ENCODE data around the gene ZNF444.

Gene ZNF444

DNA sequence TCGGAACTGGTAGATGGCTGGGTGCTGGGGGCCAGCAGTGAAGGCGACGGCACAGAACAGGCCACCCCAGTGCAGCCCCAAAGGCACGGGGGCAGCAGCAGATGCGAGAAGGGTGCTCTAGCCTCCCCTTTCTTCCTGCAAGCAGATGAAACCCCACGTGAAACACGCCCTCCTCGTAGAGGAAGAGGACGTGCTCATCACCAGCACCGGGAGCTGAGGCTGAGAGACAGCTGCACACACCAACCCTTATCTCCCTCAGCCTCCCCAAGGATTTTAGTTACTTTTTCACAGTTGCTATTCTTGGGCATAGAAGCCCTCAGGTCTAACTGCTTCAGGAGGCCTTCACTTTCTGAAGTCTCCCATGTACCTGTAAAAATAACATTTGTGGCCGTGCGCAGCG lies 31.9 kb upstream of the ZNF444 start:
- FAIRE-seq (no peak), DNase-seq (ENCODE audit: insufficient read length) (no peak)
- TF ChIP-seq POLR2AphosphoS5 (IDR thresholded peaks at IDR 0.05; ENCODE audit: low read depth, low read length): no peak
- TF ChIP-seq TAF1 (IDR thresholded peaks at IDR 0.05; ENCODE audit: borderline replicate concordance, low read depth, low read length): no peak
- TF ChIP-seq POLR2A (IDR thresholded peaks at IDR 0.05; ENCODE audit: low read depth, low read length): no peak

DNA sequence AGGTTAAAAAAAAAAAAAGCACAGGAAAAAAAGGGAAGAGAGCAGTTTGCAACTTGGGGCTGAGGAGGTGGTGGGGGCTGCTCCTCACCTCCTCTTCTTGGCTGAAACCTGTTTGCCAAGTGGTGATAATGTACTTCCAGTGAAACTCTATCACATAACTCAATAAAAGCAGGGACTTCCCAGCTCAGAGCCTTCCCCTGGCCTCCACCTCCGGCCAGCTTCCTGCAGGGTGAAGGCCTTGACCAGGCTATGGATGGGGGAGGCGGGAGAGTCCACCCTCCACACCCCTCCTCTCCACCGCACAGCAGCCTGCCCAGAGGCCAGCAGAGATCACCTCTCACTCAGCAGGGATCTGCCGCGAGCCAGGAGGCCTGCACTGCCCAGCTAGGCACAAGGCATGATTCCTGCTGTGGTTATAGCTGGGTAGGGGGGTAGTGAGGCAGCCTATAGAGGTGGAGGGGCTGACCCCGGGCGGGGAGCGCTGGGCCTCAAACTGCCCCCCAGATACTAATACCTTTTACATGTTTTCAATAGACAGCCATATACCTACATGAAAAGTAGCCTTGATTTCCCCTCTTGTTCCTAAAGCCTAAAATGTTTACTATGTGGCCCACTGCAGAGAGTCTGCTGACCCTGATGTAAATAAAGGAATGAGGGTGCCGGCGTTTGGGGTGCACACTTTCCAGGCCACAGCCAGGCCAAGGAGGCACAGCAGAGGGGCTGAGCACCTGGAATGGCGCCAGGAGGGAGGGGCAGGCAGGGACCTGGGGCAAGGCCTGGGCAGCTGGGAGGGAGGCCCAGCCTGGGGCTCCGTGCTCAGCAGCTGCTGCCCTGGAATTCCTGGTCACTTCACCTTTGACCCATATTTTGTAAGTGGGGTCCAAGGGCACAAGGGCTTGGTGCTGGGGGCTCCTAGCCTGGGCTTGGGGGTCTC lies 30.3 kb upstream of the ZNF444 start:
- DNase-seq (ENCODE audit: insufficient read length) (no peak), FAIRE-seq (peak; percentile 9)
- TF ChIP-seq TAF1 (IDR thresholded peaks at IDR 0.05; ENCODE audit: borderline replicate concordance, low read depth, low read length) (no peak), POLR2A (IDR thresholded peaks at IDR 0.05; ENCODE audit: low read depth, low read length) (no peak), POLR2AphosphoS5 (IDR thresholded peaks at IDR 0.05; ENCODE audit: low read depth, low read length) (no peak)

DNA sequence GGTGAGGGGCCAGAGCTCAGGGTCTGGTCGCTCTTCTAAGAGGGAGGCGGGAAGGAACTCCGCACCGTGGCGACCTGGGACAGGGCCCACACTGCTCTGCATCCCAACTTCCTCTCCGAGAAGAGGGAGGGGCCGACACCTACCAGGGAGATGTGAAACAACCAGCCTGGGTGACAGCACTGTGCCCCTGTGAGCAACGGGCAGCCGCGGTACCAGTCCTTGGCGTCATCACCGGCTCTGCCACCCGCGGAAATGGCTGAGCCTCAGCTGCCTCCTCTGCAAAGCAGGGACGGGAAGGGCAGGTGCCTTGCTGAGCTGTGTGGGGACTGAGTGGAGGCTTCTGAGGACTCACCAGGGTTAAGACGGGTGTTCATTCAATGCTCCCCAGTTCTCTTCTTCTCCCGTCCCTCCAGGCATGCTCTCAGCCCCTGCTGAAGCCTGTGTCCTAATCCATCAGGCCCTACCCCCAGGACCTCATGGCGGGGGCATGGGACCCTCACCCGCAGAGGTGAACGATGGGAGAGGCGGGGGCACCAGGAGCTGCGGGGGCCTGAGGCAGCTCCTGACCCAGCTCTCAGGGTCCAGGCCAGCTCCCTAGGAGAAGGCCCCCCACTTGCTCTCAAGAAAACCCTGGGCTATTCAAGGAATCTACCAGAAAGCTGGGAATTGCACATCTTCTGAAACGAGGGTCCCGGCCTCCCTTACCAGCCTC lies 29.3 kb upstream of the ZNF444 start:
- TF ChIP-seq TAF1 (IDR thresholded peaks at IDR 0.05; ENCODE audit: borderline replicate concordance, low read depth, low read length): no peak
- TF ChIP-seq POLR2A (IDR thresholded peaks at IDR 0.05; ENCODE audit: low read depth, low read length): no peak
- no peak for TF ChIP-seq POLR2AphosphoS5 (IDR thresholded peaks at IDR 0.05; ENCODE audit: low read depth, low read length)
- peak; percentile 63 for DNase-seq (ENCODE audit: insufficient read length)
- no peak for FAIRE-seq

DNA sequence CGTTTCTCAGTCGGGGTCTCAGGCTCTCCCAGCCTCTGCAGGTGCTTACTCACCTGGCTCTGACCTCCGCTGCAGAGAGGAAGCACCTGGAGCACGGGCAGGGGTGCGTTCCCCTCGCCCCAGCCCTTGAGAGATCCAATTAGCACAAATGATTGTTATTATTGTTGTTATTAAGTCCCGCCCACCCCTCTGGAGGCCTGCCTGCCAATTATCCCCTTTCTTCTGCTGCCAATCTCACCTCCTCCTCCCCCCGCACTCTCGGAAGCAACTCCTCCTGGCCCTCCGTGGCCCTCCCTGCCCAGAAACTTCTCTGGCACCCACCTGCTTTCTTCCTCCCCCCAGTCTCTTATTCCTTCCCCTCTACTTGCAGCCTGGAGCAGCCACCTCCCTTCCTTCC lies 28.8 kb upstream of the ZNF444 start:
- no peak for FAIRE-seq
- no peak for DNase-seq (ENCODE audit: insufficient read length)
- TF ChIP-seq POLR2A (IDR thresholded peaks at IDR 0.05; ENCODE audit: low read depth, low read length) (no peak), TAF1 (IDR thresholded peaks at IDR 0.05; ENCODE audit: borderline replicate concordance, low read depth, low read length) (no peak), POLR2AphosphoS5 (IDR thresholded peaks at IDR 0.05; ENCODE audit: low read depth, low read length) (no peak)

DNA sequence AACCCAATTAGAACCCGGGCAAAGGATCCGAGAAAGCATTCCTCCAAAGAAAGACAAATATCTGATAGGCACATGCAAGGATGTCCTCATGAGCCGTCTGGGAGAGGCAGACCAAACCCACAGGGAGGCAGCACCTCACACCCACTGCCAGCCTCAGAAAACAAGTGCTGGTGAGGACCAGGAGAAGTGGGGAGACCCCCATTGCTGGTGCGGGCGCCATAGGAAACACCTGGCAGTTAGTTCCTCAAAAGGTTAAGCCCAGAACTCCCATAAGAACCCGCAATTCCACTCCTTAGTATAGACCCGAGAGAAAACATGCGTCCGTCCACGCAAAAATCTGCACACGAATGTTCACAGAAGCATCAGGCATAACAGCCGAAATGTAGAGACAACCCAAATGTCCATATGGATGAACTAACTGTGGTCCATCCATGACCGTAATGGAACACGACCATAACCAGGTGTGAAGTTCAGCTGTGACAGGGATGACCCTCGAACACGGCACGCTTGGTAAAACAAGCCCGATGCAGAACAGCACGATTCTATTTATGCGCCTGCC lies 27.9 kb upstream of the ZNF444 start:
- no peak for TF ChIP-seq POLR2A (IDR thresholded peaks at IDR 0.05; ENCODE audit: low read depth, low read length)
- TF ChIP-seq POLR2AphosphoS5 (IDR thresholded peaks at IDR 0.05; ENCODE audit: low read depth, low read length): no peak
- TF ChIP-seq TAF1 (IDR thresholded peaks at IDR 0.05; ENCODE audit: borderline replicate concordance, low read depth, low read length): no peak
- peak; percentile 58 for FAIRE-seq
- no peak for DNase-seq (ENCODE audit: insufficient read length)

- TF ChIP-seq POLR2AphosphoS5 (IDR thresholded peaks at IDR 0.05; ENCODE audit: low read depth, low read length): no peak
- FAIRE-seq: no peak
- no peak for DNase-seq (ENCODE audit: insufficient read length)
These were observed 26.9 kb upstream of the ZNF444 start for GRCh38 chr19:56114051-56114777.

- TF ChIP-seq TAF1 (IDR thresholded peaks at IDR 0.05; ENCODE audit: borderline replicate concordance, low read depth, low read length) (no peak), POLR2A (IDR thresholded peaks at IDR 0.05; ENCODE audit: low read depth, low read length) (no peak)
- no peak for FAIRE-seq
- no peak for DNase-seq (ENCODE audit: insufficient read length)
These were observed 26.3 kb upstream of the ZNF444 start for GRCh38 chr19:56114778-56115110.

GRCh38 chr19:56115490-56115889 lies 25.6 kb upstream of the ZNF444 start:
- FAIRE-seq (no peak), DNase-seq (ENCODE audit: insufficient read length) (no peak)
- no peak for TF ChIP-seq POLR2A (IDR thresholded peaks at IDR 0.05; ENCODE audit: low read depth, low read length)
- TF ChIP-seq TAF1 (IDR thresholded peaks at IDR 0.05; ENCODE audit: borderline replicate concordance, low read depth, low read length): no peak
- TF ChIP-seq POLR2AphosphoS5 (IDR thresholded peaks at IDR 0.05; ENCODE audit: low read depth, low read length): no peak

GRCh38 chr19:56116606-56117005 lies 24.5 kb upstream of the ZNF444 start:
- FAIRE-seq: no peak
- DNase-seq (ENCODE audit: insufficient read length): no peak
- TF ChIP-seq POLR2AphosphoS5 (IDR thresholded peaks at IDR 0.05; ENCODE audit: low read depth, low read length) (no peak), POLR2A (IDR thresholded peaks at IDR 0.05; ENCODE audit: low read depth, low read length) (no peak), TAF1 (IDR thresholded peaks at IDR 0.05; ENCODE audit: borderline replicate concordance, low read depth, low read length) (no peak)

DNA sequence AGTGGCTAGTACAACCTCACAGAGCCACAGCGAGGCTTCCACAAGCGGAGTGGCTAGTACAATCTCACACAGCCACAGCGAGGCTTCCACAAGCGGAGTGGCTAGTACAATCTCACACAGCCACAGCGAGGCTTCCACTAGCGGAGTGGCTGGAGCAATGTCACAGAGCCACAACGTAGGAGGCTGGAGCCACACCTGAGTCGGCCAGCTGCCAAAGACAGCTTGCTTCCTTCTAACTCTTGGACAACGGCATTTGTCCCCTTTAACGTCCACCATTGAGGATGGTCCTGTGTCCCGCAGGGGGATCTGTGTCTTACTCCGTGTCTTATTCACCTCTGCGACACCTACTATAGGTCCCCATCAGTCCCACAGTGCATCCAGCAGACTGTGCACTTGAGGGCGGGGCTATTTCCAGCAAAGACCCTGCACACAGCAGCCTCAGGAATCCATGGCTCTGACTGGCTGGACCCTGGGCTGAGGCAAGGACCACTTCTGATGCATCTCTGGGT lies 23.7 kb upstream of the ZNF444 start:
- no peak for TF ChIP-seq TAF1 (IDR thresholded peaks at IDR 0.05; ENCODE audit: borderline replicate concordance, low read depth, low read length)
- TF ChIP-seq POLR2A (IDR thresholded peaks at IDR 0.05; ENCODE audit: low read depth, low read length): no peak
- TF ChIP-seq POLR2AphosphoS5 (IDR thresholded peaks at IDR 0.05; ENCODE audit: low read depth, low read length): no peak
- DNase-seq (ENCODE audit: insufficient read length) (no peak), FAIRE-seq (no peak)

GRCh38 chr19:56117889-56118288 lies 23.2 kb upstream of the ZNF444 start:
- FAIRE-seq (no peak), DNase-seq (ENCODE audit: insufficient read length) (no peak)
- no peak for TF ChIP-seq POLR2AphosphoS5 (IDR thresholded peaks at IDR 0.05; ENCODE audit: low read depth, low read length)
- no peak for TF ChIP-seq POLR2A (IDR thresholded peaks at IDR 0.05; ENCODE audit: low read depth, low read length)
- no peak for TF ChIP-seq TAF1 (IDR thresholded peaks at IDR 0.05; ENCODE audit: borderline replicate concordance, low read depth, low read length)
